ENCODE measurements around the gene PTPRT. TPM values are rescaled to one million over a fixed set of nuclear protein-coding genes. Genes with fewer than 3 reads are reported as not detected.

PTPRT gene
- total RNA-seq, 1 donor from 2014 or later = not detected

DNA sequence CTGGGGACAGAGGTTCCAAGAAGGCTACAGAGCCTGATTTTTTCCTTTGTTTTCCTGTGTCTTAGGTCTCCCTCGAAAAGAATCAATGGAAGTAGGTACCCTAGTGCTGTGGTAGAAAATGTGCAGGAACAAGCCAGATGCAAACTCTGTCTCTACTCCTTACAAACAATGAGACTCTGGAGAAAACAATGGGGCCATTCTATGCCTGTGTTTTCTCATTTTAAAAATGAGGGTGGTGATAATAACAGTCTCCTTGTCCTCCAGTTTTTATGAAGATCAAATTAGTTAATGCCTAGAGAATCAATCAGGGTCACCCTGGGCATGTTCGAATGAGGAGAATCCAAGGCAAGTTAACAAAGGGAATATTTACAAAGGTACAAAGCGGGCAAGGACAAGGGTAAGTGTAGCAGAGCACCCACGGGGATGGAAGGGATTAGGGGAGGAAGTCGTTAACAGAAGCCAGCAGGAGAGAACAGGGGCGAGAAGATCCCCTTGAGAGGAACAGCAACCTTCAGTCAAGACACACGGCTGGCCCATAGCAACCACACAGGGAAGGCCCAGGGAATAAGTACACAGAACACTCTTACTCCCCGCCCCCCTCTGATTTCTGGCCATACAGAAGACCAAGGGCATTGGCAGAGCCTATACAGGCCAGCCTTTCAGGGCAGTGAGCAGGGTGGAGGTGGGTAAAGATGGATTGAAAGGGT is 342.8 kb downstream of the PTPRT start:
- DNase-seq (ENCODE audit: low read depth) = no peak

DNA sequence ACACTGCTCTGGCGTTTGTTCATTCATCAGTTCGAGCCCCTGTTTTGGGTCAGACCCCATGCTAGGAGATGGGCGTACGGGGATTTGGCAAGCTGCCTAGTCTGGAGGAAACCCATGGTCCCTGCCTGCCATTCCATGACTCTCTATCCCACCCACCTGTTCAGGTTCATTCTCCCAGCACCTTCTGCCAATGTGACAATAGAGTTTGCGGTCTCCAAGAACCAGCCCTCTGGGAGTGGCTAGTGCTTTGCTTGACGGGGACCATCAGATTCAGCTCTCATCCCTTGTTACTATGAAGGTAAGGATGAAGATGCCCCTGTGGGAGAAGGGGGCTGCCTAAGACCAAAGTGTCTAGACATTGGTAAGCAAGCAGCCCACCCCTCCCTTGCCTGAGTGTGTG is 345.0 kb downstream of the PTPRT start:
- DNase-seq (ENCODE audit: low read depth) = no peak

DNA sequence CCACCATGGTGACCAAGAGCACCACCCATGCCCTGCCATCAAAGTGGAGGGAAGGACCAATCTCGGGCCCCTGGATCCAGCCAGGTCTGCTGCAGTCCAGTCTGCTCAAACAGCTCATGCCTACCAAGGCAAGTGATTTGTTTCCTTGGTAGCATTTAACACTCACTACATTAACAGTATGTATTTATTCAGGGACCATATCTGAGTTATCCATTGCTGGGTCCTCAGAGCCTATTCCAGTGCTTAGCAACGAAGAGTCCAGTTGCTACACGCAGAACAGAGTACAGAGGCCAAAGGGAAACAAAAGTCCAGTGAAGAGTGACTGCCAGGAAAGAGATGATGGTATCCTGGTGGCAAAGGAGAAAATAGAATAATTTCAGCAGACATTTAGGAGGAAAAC is 352.2 kb downstream of the PTPRT start:
- no peak for DNase-seq (ENCODE audit: low read depth)

DNA sequence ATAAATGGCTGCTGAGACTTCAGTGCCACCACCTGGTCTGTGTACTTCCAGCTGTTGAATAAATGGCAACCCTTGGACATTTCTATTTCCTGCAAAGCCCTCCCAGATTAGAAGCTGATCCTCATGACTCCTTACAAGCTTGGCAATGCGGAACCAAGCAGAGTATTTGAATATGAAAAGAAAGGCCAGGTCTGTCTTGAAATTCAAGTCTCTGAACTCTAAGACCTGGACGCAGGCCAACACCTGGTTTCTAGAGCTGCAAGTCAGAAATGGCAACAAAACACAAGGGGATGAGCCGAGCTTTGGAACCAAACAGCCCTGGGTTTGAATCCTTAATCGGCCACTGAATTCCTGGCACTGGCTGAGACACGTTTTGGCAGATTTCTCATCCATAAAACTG is 353.4 kb downstream of the PTPRT start:
- DNase-seq (ENCODE audit: low read depth) = no peak

DNA sequence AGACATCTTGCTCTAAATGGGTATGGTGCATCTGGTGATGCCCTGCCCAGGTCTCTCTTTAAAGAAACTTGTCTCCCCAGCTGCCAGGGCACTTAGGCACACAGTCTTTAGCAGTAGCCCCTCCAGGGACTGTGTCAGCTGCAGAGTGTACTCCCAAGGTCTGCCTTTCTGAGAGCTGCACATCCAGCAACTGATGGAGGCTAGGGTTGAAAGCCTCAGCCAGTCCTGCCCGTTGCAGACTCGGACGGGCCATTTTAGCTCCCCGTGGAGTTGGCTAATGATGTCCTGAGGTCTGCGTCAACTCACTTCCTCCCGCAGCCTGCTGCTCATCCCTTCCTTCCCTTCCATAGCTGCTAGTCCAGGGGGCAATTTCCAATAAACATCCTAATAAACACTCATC is 381.8 kb downstream of the PTPRT start:
- no peak for DNase-seq (ENCODE audit: low read depth)

DNA sequence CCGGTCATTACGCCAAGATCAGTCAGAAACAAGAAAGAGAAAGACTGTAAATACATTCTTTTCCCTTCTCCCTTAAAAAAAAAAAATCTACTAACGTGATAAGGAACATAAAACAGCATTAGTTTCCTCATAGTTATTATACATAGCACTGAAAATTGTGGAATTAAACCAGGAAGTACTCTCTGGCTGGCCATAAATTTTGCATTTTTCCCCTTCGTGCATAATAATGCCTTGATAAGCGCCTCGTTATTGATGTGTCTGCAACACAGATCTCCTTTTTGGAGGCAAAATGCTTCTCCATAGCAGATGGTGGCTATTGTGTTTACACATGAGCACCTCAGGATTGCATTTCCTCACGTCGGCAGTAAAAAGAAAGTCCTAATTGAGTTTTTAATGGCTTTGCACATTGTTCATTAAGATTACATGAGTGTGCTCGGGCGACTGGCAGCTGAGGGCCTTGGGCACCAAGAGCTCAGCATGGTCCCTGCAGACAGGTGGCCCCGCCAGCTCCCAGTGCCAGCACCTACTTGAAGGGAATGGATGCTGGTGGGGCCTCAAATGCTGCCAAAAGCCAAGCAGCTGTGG is 394.5 kb downstream of the PTPRT start:
- DNase-seq (ENCODE audit: low read depth) = no peak

DNA sequence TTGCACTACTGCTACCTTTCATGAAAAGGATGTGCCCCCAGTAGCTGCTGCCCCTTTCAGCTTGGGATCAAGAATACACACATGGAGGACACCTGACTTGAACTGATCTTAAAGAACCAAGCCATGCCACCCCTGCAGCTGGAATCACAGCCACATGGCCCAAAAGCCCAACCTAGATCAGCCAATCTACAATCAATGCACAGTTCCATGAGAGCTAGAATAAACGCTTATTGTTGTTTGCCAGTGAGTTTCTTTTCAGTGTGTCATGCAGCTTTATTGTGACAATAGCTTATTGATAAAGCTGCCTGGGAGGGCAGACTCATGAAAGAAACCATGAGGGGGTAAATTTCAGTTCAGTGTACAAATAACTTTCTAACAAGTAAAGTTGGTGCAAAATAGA is 397.7 kb downstream of the PTPRT start:
- no peak for DNase-seq (ENCODE audit: low read depth)

DNA sequence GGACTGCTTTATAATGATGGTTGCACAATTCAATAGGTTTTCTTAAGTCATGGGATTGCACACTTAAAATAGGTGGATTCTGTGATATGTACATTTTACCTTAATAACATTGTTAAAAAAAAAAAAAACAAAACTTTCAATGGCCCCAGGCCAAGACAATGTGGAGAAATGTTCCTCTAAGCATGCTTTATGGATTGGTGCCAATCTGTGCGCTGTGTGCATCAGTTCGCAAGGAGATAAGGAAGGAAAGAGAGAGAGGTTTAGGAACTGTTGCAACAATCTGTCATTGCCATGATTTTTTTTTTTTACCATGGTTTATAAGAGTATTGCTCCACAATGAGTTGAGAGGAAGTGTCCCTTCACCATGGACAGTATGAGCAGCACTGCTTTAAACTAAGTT is 399.6 kb downstream of the PTPRT start:
- no peak for DNase-seq (ENCODE audit: low read depth)

DNA sequence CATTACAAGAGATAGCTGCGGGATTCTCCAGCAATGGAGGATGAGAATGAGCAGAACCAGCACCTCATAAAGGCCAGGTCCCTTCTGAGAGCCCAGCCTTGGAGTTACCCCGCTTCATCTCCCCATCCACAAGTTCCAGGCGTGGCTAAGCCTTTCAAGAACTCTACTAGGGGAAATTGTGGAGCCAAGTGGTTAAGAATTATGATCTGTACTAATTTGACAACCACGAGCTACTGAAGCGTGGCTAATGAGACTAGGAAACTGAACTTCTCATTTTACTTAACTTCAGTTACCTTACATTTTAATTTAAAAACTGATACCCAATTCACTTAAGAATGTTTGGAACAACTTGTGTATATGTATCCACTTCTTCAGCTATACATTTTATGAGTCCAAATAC is 401.0 kb downstream of the PTPRT start:
- DNase-seq (ENCODE audit: low read depth) = no peak

DNA sequence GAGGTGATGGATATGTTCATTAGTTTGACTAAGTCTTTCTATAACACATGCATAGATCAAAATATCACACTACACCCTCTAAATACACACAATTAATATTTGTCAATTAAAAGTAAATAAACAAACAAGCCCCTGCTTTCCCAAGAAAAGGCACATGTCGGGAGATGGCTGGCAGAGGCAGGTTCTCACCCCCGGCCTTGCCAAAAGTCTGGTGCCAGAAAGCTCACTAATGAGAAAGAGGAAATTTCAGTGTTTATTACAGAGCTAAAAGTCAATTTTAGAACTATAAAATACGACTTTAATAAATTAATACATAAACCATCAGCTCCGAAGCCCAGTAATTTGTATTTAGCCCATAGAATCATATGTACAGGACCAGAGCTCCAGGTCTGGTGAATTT is 404.7 kb downstream of the PTPRT start:
- DNase-seq (ENCODE audit: low read depth) = no peak

DNA sequence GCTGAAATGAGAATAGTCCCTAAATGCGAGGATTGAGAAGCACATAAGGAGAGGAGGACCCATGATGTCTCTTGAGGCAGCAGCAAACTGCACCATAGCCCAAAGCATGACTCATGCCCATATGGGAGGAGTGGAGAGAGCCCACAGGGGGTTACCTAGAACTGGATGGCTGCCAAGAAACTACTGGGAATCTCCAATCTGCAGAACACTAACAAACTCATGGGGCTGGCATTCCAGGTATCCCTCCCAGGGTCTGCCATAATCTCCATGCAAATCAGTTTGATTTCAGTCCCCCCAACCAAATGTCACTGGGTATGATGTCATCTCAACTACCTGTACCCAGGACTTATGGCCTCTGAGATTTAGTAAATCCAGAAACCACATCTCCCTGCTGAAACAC is 410.5 kb downstream of the PTPRT start:
- DNase-seq (ENCODE audit: low read depth) = no peak

DNA sequence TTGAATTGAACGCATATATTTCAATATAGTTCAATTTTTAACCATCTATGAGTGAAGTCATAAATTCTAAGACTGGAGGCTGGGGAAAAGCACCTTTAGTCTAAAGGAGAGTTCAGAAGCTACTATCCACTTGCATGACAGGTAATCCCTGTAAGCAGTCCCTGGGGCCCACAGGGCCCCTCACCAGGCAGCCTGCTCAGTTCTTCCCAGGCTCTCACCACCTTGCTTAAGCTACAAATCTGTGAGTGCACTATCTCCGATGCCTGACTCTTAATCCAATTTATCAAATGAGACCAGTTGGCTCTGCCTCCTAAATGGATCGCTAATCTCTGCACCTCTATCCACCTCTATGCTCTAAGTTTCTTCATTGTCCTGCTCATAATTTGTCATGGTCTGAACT is 413.8 kb downstream of the PTPRT start:
- no peak for DNase-seq (ENCODE audit: low read depth)

DNA sequence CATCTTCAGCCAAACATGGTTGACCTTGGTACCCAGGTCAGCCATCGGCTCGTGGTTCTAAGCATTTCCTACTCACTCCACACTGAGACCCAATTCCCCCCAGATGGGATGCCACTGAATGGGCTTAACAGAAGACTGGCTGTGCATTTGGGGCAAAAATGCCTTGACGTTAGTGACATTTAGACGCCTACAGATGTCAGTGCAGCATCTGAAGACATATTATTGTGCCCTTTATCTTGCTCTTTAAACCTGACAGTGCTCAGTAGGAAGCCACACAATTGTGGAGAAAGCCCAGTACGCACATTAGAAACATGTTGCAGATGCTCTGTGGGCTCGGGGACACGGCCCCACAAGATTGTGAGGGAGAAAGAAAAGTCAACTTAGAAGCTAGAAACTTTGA is 414.7 kb downstream of the PTPRT start:
- DNase-seq (ENCODE audit: low read depth) = no peak

DNA sequence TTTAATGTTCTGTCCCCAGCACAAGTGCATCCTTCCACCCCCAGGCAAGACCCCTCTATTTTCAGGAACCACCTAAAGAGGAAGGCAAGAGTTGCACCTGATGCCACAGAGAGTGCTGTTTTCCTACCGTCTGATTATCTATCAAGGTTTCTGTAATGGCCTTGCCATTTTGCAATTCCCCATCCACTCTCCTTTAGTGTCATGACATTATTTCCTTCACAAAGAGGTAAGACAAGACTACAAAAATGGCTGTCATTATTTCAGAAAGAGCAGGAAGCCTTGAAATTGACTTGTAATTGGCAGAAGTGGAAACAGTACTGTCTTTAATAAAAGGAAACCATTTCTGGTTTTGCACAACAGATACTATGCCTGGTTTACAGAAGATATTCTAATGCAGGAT is 426.7 kb downstream of the PTPRT start:
- no peak for DNase-seq (ENCODE audit: low read depth)

DNA sequence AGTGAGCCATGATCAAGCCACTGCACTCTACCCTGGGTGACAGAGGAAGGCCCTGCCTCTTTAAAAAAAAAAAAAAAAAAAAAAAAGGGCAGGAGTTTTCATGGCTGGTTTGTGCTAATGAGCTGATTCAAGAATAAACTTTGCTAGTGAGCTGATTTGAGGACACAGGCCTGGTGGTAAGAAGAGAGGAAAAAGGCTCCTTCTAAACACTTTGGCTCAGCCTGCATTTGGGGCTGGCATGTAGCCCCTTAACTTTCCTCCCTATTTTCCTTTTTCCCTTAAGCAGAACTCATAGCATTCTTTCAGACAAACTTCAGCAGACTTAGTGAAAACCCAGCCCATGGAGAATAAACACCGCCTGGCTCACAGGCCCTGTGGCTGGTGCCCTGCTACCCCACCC is 432.7 kb downstream of the PTPRT start:
- no peak for DNase-seq (ENCODE audit: low read depth)

DNA sequence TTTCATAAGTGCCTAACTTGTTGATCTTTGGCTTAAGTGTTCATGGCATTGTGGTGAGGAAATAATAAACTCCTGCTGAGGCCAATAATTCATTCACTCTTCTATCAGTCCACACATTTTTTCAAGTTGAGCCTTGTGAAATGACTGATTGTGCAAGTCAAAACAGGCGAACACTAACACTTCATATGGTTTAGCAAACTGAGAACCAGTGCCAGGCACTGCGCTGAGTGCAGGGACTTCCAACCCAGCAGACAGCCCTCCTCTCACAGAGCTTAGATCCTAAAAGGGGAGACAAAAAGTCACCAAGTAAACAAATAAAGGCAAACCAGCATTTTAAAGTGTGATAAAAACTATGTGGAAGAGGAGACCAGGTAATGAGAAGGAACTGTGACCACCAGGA is 435.0 kb downstream of the PTPRT start:
- no peak for DNase-seq (ENCODE audit: low read depth)

DNA sequence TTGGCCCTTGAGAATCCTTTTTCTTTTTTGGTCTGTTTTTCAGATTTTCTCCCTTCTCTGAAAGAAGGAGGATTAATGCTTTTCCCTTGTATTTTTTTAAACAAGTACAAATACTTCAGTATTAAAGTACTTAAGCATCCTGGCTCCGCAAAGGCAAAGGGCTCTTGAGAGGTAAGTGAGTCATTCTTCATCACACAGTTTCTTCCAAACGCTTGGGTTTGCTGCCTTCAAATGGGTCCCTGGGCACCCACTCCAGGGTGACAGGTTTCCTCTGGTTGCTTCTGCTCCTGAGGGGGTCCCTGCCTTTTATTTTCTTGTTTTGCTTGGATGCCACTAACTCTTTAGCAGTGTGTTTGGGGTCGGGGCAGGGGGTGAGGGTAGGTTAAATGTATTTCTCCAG is 437.1 kb downstream of the PTPRT start:
- no peak for DNase-seq (ENCODE audit: low read depth)

DNA sequence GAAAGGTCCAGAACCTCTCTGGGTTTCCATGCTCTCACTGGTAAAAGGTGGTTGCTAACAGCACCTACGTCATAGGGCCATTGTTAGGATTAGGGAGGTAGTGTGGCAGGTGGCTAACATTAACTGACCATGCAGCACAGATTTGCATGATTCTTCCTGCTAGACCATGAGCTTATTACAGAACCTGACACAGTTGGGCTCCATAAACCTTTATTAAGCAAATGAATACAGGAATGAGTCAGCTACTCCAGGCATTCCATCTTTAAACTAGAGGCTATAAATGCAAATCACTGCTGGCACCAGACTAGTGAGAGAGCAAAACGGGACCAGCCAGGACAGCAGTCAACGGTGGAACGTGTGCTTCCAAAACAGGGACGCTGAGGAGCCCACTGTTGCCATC is 440.1 kb downstream of the PTPRT start:
- DNase-seq (ENCODE audit: low read depth) = no peak

DNA sequence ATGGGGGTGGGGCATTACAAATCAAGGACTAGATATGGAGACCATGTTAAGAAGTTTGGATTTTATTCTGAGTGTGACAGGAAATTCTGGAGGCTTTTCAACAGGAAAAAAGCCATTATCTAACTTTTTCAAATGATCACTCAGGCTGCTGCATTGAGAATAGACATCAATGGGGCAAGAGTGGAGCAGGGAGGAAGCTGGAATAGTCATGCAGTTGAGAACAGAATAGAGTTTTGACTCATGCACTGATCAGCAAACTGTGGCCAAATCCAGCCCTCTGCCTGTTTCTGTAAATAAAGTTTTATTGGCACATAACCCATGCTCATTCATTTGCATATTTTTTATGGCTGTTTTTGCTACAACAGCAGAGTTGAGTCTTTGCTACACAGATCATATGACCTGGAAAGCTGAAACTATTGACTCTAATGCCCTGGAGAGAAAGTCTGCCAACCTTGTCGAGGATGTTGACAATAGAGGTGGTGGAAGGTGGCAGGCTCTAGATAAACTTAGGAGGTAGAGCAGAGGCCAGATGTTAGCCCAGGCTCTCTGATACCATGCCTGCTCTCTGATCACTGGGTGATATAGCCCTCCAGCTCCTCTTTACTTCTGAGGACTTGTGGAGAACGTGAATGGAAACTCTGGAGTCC is 441.8 kb downstream of the PTPRT start:
- no peak for DNase-seq (ENCODE audit: low read depth)

DNA sequence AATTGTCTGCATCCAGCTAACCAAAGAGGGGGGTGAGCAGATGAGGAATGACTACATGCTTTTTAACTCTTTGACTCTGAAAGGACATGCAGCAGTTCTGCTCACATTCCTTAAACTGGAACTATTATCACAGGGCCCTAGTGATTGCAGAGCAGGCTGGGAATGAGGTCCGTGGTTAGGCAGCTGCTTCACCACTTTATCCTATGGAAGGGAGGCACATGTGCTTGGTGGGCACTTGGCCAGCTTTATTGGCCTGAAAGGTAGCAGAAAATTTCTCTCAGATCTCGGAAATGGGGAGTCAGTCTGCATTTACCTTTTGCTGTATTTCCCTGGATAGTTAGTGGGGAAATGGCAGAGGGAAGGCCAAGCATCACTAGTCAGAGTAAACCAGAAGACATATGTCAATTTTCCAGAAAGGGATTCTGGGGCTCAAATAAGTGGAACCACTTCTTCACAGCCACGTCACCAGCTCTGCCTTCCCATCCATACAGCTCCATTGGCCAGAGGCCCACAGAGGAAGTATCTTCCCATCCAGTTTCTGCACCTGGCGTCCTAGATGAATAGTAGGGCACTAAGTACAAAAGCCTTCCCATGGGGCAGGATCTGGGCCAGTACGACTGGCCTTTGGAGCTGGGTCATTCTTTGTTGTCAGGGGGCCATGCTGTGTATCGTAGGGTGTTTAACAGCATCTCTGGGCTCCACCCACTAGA is 444.8 kb downstream of the PTPRT start:
- no peak for DNase-seq (ENCODE audit: low read depth)

DNA sequence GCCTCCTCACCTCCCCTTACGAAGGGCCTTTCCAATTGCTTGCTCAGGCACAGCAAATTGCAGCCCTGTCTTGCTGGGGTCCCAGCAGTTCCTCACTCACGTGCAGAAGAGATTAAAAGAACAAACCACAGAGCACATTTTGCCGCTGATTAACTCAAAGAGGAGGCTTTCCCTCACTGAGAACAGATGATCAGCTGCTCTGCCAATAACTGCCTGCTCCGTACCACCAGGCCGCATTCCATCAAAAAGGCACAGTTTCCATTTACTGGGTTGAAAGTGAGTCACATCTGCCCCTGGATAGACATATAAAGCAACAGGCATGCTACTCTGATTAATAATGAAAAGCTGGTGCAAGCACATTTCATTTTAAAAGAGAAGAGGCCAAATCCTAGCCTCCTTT is 446.8 kb downstream of the PTPRT start:
- no peak for DNase-seq (ENCODE audit: low read depth)

DNA sequence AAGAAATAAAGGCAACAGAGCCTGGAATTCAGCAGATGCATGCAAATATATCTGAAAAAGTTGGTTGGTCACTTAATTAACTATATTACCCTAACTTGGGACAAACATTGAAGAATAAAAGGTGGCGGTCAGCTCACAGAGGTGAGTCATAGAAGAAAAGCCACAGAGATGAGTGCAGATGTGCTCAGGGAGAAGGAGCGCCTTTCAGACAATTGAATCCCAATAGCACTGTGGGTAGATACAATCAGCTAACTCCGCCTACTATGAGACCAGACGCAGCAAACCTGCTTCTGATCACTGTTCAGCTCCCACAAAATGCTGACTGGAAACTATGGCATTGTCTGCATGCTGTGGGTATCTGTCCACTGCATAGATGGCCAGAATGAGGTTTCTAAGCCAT is 447.8 kb downstream of the PTPRT start:
- DNase-seq (ENCODE audit: low read depth) = no peak
